ENCODE measurements around the gene ZNF579.
"Not testable (repeated sequence)": the region's sequence is repeated elsewhere in the genome, so short reads cannot be mapped to it uniquely, and the experiment has no call there.

Gene ZNF579

GRCh38 chr19:55536951-55537740, 43.5 kb downstream of the ZNF579 start, which contains the start of gene SBK2:
TSS of gene SBK2 (minus strand) at chr19:55537133. CDS start at chr19:55536294, 839 bp downstream.
- no peak for DNase-seq

DNA sequence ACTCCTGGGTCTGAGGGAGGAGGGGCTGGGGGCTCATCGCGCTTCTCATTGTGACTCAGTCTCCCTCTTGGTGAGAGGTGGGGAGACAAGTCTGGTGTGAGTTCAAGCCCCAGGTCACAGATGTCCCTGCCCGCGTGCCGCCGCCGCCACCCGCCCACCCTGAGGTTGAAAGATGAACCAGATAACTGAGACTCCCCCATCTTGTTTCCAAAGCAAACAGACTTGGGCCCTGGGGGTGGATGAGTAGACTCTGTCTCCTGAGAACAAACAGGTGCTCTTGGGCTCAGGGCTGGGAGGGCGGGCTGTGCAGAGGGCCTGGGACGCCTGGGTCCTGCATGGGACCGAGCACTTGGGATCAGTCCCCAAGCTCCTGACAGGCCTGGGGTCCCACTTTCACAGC, 44.3 kb downstream of the ZNF579 start:
- DNase-seq, result no peak

- DNase-seq, result no peak
Observed at GRCh38 chr19:55535965-55536350, 44.7 kb downstream of the ZNF579 start.

DNA sequence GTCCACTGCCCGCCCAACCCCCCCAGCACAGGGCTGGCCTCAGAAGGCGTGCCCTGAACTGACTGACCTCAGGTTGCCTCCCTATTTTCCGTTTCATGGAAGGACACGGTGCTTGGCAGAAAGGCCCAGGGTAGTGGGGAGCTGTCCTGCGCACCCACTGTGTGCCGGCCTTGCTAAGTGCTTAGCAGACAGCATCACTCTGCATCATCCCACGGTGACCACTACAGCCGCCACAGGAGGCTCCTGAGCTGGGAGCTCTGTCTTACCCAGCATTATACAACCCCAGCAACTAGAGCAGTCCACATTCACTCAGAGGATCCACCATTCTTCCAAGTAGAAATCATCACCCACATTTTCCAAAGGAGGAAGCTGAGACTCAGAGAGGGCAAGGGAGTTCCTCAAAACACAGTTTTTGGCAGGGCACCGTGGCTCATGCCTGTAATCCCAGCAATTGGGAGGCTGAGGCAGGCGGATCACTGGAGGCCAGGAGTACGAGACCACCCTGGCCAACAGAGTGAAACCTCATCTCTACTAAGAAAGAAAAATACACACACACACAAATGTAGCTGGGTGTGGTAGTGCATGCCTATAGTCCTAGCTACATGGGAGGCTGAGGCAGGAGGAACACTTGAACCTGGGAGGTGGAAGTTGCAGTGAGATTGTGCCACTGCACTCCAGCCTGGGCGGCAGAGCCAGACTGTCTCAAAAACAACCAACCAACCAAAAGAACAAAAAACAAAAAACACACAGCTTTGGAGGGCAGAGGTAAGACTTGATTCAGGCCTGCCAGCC, 45.3 kb downstream of the ZNF579 start:
- DNase-seq, result no peak

- DNase-seq, result not testable (repeated sequence)
Observed at GRCh38 chr19:55534280-55534679, 46.4 kb downstream of the ZNF579 start.

GRCh38 chr19:55530996-55531395, 49.7 kb downstream of the ZNF579 start:
- no peak for DNase-seq

DNA sequence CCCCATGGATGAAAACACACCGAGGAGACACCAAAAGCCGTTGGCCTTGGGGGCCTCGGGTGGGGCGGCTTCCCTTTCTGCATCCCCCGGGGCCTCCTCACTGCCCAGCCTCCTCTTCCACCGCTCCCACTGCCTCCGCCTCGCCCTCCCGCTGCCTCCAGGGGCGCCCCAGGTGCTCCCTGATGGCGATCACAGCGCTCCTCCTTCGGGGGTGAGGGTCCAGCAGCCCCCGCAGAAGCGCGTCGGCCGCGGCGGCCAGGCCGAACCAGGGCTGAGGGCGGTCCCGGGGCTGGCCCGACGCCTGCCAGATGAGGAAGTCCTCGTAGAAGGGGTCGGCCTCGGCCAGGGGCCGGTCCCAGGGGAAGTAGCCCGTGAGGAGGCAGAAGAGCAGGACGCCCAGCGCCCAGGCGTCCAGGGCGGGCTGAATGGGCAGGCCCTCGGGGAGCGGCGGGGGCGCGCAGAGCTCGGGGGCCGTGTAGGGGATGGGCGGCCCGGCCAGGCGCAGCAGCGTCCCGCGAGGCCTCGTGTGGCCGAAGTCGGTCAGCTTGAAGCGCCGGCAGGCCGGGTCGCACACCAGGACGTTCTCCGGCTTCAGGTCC, 50.9 kb downstream of the ZNF579 start:
- DNase-seq, result no peak

GRCh38 chr19:55528030-55528803, 52.4 kb downstream of the ZNF579 start:
- no peak for DNase-seq

GRCh38 chr19:55527197-55528029, 53.2 kb downstream of the ZNF579 start:
- no peak for DNase-seq
